Raji (cell line): ENCODE measurements around the gene DEK.

Source experiments
- POLR2A ChIP-seq: IDR thresholded peaks from 2 replicates; pipeline ENCODE4 v1.6.1; 2011; ENCODE audit warnings: low read depth, low read length, control low read depth; ENCODE audit not compliant: insufficient read depth

Gene DEK

DNA sequence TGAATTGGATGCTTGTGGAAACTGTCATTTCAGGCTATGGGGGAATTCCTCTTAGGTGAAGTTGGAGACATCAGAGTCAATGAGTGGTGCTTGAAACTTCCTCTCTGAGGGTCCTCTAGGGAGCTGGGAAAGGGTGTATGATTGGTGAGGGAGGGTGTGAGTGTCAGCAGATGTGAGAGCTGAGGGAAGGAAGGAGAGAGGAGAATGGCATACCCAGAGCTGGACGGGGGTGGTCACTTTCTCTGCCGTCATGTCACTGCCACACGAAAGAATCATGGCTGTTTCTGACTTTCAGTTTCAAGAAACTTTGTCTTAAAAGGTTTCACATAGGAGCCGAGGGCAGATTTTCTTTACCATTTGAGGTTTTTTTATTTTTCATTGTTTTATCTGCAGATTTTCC lies 50.3 kb downstream of the DEK start:
- no peak for TF ChIP-seq POLR2A

DNA sequence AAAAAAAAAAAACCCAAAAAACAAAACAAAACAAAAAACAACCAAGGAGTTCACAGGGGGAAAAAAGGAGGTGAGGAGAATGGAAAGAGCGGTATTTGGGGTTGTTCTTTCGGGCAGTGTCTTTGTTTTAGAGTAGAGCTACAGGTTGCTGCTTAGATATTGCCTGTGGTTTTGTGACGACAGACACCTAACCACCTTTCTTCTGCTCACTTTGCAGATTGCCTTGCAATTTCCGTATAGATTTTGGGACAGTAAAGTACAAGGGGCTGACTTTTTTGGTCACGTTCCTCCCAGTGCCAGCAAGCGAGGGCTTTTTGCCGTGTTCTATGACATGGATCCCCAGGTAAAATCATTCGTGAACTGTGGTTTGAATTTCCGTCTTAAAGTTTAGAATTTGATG lies 50.9 kb downstream of the DEK start:
- TF ChIP-seq POLR2A: no peak

DNA sequence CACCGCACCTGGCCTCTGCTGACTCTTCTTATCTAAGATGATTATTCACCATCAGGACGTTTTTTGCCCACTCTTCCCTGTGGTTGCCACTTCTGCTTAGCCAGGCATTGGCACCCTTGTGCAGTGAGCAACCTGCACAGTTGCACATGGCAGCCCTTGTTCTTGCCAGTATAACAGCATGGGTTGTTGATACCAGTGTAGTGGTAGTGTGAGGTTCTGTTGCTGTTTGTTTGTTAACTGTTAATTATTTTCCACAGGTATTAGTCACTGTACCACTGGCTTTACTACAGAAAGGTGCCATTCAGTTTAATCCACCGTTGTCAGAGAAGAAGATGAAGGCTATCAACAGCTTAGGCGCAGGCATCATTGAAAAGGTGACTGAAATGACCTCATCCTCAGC lies 52.1 kb downstream of the DEK start:
- no peak for TF ChIP-seq POLR2A

DNA sequence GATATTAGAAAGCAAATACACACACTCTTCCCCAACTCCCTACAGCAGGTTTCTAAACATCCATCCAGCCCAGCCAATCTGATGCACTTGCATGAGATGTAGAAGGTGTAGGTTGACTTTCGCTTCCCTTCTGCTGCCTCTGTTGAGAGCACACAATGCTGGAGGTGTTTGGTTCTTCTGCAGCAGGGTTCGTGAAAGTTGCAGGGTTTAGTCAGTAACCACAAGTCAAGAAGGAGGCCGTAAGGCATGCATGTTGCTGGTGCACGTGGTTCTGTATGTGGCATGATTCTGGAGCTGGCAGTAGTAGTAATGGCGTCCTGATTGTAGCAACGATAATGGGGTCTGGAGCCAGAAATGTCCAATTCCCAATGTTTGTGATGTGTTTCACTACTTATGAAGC lies 53.0 kb downstream of the DEK start:
- TF ChIP-seq POLR2A: no peak

DNA sequence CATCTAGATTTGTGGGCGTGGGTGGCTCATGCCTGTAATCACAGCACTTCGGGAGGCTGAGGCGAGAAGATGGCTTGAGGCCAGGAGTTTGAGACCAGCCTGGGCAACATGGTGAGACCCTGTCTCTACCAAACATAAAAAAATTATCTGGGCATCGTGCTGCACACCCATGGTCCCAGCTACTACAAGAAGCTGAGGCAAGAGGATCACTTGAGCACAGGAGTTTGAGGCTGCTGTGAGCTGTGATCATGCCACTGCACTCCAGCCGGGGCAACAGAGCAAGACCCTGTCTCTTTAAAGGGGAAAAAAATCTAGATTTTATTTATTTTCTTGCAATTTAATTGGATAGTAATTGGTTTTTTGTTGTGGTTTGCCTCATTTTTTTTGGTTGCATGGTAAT lies 53.6 kb downstream of the DEK start:
- no peak for TF ChIP-seq POLR2A

DNA sequence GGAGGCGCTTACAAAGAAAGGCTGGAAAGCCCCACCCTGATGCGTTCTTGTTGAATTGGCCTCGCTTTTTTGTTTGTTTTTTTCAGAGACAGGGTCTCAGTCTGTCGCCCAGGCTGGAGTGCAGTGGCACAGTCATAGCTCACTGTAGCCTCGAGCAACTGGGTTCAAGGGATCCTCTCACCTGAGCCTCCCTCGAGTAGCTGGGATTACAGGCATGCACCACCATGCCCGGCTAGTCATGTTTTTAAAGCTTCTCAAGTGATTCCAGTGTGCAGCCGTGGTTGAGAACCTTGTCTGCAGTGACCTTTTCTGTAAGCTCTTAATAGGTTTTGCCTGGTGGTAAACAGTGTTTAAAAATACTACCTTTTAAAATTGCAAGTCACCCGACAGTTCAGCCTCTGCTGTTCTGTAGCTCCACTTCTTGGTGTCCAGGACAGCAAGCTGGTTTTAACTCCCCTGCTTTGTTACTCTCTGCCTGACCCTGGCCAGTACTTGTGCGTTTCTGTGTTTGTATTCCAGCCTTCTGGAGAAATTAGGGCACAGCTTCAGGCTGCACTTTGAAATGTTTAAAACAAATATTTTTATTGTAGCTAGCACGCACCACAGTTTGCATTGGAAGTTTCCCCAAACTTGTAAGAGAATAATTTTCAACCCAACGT lies 54.7 kb downstream of the DEK start:
- TF ChIP-seq POLR2A: no peak

DNA sequence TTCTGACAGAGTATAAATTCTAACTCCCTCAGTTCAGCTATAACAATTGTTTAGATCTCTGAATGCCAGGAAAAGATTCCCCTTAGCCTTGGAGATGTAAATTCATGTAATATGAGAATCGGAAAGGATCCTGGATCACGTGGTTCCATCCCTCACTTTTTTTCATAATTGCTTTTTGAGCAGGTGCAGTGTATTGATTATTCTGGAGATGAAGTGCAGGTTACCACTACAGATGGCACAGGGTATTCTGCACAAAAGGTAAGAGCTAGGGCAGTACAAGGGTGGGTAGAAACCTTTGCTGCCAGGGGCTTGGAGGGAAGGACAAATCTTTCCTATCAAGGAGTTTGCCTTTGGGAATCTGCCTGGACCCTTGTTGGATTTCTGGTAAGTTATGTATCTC lies 56.4 kb downstream of the DEK start:
- TF ChIP-seq POLR2A: no peak

DNA sequence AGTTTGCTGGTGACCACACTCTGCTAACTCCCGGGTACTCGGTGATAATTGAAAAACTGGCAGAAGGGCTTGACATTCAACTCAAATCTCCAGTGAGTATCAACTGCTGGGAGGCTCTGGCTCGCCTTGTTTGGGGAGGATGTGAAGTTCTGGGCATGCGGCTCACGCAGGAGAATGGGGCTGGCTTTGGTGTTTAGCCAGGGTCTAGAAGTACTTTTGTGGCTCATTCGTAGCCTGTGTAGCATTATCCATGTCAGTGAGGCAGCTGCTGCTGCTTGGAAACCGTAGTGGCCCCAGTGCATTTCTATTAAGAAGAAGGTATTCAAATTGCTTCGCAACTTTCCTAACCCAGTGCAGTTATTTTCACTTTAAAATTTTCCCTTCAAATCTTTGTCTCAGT lies 56.9 kb downstream of the DEK start:
- no peak for TF ChIP-seq POLR2A

DNA sequence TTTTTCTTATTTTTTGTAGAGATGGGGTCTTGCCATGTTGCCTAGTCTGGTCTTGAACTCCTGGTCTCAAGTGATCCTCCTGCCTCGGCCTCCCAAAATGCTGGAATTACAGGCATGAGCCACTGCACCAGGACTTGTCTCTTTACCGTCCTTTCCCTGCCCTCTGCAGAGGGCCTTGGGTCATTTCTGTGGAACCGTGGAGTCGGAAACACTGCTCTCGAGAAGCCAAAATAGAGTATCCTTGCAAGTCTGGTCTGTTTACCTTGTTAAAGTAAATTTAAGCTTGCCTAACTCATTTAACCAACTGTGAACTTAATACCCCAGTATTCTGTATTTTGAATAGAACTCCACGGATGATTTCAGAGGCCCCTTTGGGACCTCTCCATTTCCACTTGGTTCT lies 57.7 kb downstream of the DEK start:
- TF ChIP-seq POLR2A: no peak

DNA sequence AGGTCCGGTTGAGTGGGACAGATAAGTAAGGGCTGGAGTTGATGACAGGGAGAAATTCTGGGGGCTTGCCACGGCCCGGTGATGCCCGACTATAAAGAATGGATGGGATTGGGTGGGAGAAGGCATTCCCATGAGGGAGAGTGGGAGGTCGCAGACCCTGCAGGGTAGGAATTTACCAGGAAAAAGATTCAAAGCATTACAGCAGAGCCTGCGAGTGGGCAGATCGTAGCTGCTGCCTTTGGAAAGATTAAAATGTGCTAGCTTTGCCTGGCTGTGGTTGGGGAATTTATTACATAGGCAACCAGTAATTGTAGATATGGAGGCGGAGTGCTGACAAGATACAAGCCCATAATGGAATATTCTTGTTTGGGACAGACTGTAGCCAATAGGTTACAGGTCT lies 59.6 kb downstream of the DEK start:
- TF ChIP-seq POLR2A: no peak

DNA sequence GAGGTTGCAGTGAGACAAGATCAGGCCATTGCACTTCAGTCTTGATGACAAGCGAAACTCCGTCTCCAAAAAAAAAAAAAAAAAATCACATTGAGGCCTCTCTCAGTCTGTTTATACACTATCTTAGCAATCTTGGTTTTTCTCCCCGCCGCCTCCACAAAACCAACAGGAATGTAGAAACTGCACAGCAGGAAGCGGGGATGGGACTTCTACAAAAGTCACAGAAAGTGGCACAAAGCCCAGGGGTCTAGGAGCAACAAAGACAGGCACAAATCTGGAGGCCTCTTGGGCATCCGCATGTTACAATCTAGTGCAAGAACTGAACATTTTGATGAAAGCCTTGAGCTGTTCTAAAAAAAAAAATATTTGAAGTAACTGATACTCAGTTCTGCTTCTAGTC lies 60.5 kb downstream of the DEK start:
- no peak for TF ChIP-seq POLR2A

DNA sequence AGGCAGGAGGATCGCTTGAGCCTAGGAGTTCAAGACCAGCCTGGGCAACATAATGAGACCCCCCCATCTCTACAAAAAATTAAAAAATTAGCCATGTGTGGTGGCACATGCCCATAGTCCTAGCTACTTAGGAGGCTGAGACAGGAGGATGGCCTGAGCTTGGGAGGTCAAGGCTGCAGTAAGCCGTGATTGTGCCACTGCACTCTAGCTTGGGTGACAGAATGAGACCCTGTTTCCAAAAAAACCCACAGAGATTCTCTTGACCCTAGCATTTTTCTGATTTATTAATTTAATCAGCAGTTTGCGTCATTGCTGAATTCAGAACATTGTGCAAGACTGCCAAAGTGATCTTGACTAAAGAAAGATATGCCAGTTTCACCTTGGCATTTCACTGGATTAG lies 72.3 kb downstream of the DEK start:
- TF ChIP-seq POLR2A: no peak

DNA sequence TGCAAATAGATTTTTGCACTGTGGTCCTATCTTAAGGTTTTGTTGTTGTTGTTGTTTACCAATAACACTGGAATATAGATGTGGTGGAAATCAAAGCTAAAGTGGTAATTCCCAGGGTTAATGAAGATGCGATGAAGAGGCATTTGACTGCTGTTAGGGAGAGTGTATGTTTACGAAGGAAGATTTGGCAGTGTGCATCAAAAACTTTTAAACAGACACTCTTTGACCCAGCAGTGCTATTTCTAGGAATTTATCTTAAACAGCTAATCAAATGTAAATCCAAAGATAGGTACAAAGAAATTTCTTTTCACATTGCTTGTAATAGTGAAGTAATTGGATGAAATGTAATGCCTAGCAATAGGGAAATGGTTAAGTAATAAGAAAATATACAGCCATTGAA lies 75.1 kb downstream of the DEK start:
- TF ChIP-seq POLR2A: no peak

DNA sequence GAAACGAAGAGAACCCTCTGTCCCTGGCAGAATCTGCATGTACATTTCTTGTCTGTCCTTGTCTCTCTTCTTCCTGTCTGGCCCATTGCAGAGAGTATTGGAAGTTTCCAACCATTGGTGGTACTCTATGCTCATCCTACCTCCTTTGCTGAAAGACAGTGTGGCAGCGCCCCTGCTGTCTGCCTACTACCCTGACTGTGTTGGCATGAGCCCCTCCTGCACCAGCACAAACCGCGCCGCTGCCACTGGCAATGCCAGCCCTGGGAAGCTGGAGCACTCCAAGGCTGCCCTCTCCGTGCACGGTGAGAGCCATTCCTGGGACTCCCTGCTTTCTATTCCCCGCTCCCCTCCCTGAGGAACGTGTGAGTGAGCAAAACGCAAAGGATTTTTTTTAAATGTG lies 76.6 kb downstream of the DEK start:
- no peak for TF ChIP-seq POLR2A

DNA sequence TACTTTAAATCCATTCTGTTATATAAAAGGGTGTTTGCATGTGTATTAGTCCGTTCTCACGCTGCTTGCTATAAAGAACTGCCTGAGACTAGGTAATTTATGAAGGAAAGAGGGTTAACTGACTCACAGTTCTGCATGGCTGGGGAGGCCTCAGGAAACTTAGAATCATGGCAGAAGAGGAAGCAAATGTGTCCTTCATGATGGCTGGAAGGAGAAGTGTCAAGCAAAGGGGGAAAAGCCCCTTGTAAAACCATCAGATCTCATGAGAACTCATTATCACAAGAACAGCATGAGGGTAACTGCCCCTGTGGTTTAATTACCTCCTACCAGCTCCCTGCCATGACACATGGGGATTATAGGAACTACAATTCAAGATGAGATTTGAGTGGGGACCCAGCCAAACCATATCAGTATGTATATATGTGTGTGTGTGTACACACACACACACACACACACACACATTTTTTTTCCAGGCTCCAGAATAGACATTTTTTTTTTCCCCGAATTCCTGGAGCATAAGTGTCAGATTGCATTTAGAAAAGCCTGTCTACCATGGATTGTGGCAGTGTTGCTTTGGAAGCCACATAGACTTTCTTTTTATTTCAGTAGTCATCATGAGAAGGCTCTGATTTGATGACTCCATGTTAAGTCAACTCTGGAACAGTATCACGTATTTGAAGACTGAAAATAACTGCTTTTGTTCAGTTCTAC lies 77.6 kb downstream of the DEK start:
- no peak for TF ChIP-seq POLR2A

DNA sequence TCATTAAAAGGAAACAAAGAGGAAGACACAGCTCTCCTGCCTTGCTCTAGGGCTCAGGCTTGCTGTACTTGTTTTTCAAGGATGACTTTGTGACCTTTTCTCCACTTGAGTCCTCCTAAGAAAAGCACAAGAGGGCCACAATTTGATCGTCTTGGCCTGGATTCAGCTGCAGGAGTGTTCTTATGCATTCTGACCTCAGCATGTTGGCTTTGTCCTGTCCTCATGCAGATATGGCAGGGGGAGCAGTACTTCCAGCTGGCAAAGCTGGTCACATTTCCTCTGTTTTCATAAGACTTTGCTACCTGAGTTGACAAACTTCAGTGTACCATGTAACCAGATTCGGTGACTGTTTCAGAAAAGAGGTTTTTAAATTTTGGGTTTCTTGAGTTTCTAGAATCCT lies 78.3 kb downstream of the DEK start:
- TF ChIP-seq POLR2A: no peak

DNA sequence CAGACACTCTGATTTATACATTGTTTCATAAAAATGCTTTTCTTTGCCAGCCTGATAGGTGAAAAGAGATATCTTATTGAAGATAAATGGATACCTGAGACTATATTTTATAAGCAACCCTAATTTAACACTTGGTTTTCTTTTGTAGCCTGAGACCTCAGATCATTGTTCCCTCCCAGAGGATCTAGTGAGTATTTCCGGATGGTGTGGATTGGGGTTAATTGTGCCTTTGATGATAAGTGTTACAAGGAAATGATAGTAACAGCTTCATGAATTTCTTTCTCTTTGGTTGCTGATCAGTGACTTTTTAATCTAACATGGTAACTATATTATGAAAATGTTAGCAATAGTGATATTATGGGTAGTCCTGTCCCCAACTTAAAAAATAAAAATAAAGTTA lies 78.7 kb downstream of the DEK start:
- TF ChIP-seq POLR2A: no peak

DNA sequence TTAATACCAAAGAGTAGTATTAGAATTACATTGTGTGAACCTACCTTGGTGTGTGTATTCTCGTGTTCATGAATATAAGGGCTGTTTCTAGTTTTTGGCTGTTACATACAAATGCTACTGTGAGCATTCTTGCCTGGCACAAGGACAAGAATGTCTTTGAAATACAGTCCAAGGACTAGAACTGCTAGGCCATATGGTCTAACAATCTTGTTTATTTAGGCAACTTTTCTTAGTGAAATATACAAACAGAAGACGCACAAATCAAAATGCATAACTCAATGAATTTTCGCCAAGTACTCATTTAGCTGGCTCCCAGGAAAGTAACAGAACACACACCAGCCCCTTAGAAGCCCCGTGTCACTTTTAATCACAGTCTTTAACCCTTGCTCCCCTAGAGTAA lies 80.6 kb downstream of the DEK start:
- no peak for TF ChIP-seq POLR2A

DNA sequence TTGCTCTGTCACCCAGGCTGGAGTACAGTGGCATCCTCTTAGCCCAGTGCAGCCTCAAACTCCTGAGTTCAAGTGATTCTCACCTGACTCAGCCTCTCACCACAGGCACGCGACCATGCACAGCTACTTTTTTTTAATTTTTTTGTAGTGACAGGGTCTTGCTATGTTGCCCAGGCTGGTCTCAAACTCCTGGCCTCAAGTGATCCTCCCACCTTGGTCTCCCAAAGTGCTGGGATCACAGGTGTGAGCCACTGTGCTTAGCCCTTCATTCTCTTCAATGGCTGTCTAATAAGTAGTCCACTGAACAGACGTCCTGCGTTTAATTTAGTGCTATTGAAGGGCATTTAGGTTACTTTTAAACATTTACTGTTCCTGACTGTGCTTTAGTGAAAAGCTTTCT lies 81.8 kb downstream of the DEK start:
- no peak for TF ChIP-seq POLR2A
